Measurements from ENCODE around the gene PUM2. TPM values are rescaled to one million over a fixed set of nuclear protein-coding genes. Genes with fewer than 3 reads are reported as not detected.

The PUM2 gene
- total and polyA plus RNA-seq, 2 of the 13 experiments (the other 11 are each of a cell fraction or from before 2014, with no cell fraction given), result 69.6 to 69.8 TPM

- H3K9ac ChIP-seq (ENCODE audit: insufficient read depth, low read depth, low read length), result peak overlapping the region; percentile 89
- peaks cover 48% of the 10 kb centered on the region for H3K4me1 ChIP-seq (ENCODE audit: insufficient read depth, low read length)
- peaks cover 29% of the 10 kb centered on the region for H4K20me1 ChIP-seq (ENCODE audit: insufficient read depth, low read length)
- 16% methylated on average over 4 of the region's 4 CpGs for WGBS (ENCODE audit: low lambda C conversion rate)
- TF ChIP-seq TEAD3 (CRISPR knock-in tag; optimal IDR thresholded peaks at IDR 0.05; ENCODE audit: borderline replicate concordance) (peak; percentile 19), GFI1 (CRISPR knock-in tag; IDR thresholded peaks at IDR 0.05; ENCODE audit: borderline replicate concordance) (peak; percentile 52; the same call in 1 of the 2 replicates), RORA (CRISPR knock-in tag; IDR thresholded peaks at IDR 0.05) (0 out of 2 replicates have a peak, but pooled peaks have one; percentile 26), ATAD3A (CRISPR knock-in tag; IDR thresholded peaks at IDR 0.05) (no peak), ZBTB4 (CRISPR knock-in tag; IDR thresholded peaks at IDR 0.05; ENCODE audit: borderline replicate concordance) (no peak), ARID2 (CRISPR knock-in tag; IDR thresholded peaks at IDR 0.05; ENCODE audit: borderline replicate concordance) (peak; percentile 50; the same call in 1 of the 2 replicates)
- peak overlapping the region; percentile 34 for H2AFZ ChIP-seq (ENCODE audit: low read length)
- H3K4me3 ChIP-seq (replicated peaks in 1 of 3; ENCODE audit: insufficient read depth in 1 of 3, low read depth in 2 of 3, low read length in 3 of 3), result peak overlapping the region; percentile 73 to 96 (median 83)
- POLR2A ChIA-PET, result interaction anchor here (0.5 to 2.8 kb wide), 16 partner anchors 8 to 545 kb away, joined by 3 to 13 read pairs (median 4); partner anchors contain the start of genes HS1BP3, RHOB and SDC1
- peaks cover 33% of the 10 kb centered on the region for H3K79me2 ChIP-seq (ENCODE audit: insufficient read depth, low read length)
- peaks cover 0 to 2% of the 10 kb centered on the region in 2 experiments; a peak in 1 of 5 replicates for H3K36me3 ChIP-seq (replicated peaks in 1 of 2; ENCODE audit: control insufficient read depth in 1 of 2, insufficient read depth in 2 of 2, low read length in 2 of 2)
- FAIRE-seq (no peak), DNase-seq (ENCODE audit: low spot score) (no peak), ATAC-seq (no peak)
- CTCF ChIA-PET (ENCODE audit: low intra/inter-chr PET ratio, low total read pairs), result no interaction called here
- H3K27ac ChIP-seq (ENCODE audit: extremely low read length, insufficient read depth, low read length), result peak overlapping the region; percentile 93
- no TSS peak for BruUV-seq (replicated peaks)
- in situ Hi-C loops (cut with HindIII; ENCODE audit: extremely low pct_ligation_motif_present, low pct_unique_long_range_greater_than_20kb) (no loop called here), intact Hi-C loops (cut with micrococcal nuclease; ENCODE audit: unreplicated experiment) (no loop called here)
- H3K4me2 ChIP-seq (ENCODE audit: low read depth, low read length), result peak overlapping the region; percentile 99
- no peaks in the 10 kb centered on the region for H3K9me3 ChIP-seq (ENCODE audit: low read length)
- no peaks in the 10 kb centered on the region; a peak in 1 of 5 replicates for H3K27me3 ChIP-seq (ENCODE audit: control insufficient read depth in 1 of 2, insufficient read depth in 2 of 2, low read length in 2 of 2)
Observed at GRCh38 chr2:20352230-20352578, 1.6 kb upstream of the PUM2 start.
